Measurements from ENCODE around the gene HHIPL1. TPM values are rescaled to one million over a fixed set of nuclear protein-coding genes. Genes with fewer than 3 reads are reported as not detected.

HHIPL1 gene
- total RNA-seq, 4 donors from 2014 or later, result 2.2 to 4.7 (median 3.6) TPM

- ATAC-seq (ENCODE audit: low FRiP score) (no peak), DNase-seq (ENCODE audit: low spot score) (no peak)
- TF ChIP-seq CTCF (IDR thresholded peaks at IDR 0.05), result no peak
Measured at GRCh38 chr14:99681101-99681831, 36.3 kb downstream of the HHIPL1 start.

- DNase-seq (ENCODE audit: low spot score), result no peak
- no peak for TF ChIP-seq CTCF (IDR thresholded peaks at IDR 0.05)
- ATAC-seq (ENCODE audit: low FRiP score), result no peak
Measured at GRCh38 chr14:99681832-99682148, 36.9 kb downstream of the HHIPL1 start.

- TF ChIP-seq CTCF (IDR thresholded peaks at IDR 0.05), result peak in 2 of 3 donors; percentile 39 to 56
- ATAC-seq (ENCODE audit: low FRiP score) (peak; percentile 55), DNase-seq (ENCODE audit: low spot score) (peak; percentile 72)
Measured at GRCh38 chr14:99682809-99683618, 38.1 kb downstream of the HHIPL1 start.

DNA sequence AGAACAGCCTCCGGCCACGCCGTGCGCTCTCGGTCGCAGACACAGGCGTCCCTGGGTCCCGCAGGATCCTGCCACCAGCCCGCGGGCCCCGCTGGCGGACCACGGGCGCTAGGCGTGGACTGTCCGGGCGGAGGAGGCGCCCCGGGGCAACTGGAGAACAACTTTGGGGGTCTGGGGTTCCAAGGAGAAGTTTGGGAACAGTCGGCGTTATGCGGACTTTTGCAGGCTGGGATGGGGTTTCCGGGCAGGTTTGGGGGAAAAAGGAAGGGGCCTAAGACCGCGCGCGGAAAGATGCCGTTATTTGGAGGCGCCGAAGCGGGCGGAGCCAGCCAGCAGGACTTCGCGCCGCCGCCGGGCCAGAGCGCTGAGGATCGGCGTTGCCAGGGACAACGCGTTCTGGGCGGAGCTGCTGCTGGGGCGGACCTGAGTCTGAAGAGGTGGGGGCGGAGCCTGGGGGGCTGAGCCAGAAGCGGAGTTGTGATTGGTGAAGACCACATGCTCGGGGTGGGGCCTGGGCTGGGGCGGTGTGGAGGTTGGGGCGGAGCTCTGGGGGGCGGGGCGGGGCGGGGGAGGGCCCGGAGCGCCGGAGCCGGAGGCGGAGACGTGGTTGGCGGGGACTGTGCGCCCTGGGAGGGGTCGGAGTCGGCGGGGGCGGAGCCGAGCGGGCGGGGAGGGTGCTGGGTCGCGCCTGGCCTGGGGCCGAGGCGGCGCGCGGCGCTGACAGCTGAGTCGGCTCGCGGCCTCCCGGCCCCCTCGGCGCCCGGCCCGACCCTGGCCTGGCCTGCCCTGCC lies 38.9 kb downstream of the HHIPL1 start, which contains the start of gene CYP46A1:
Gene CYP46A1, plus strand, starts transcription at position 680 of the 791 bp plus-strand sequence. CDS start 120 bp downstream, outside the sequence.
- TF ChIP-seq CTCF (IDR thresholded peaks at IDR 0.05), result no peak
- DNase-seq (ENCODE audit: low spot score) (peak; percentile 99), ATAC-seq (ENCODE audit: low FRiP score) (peak; percentile 95)

DNA sequence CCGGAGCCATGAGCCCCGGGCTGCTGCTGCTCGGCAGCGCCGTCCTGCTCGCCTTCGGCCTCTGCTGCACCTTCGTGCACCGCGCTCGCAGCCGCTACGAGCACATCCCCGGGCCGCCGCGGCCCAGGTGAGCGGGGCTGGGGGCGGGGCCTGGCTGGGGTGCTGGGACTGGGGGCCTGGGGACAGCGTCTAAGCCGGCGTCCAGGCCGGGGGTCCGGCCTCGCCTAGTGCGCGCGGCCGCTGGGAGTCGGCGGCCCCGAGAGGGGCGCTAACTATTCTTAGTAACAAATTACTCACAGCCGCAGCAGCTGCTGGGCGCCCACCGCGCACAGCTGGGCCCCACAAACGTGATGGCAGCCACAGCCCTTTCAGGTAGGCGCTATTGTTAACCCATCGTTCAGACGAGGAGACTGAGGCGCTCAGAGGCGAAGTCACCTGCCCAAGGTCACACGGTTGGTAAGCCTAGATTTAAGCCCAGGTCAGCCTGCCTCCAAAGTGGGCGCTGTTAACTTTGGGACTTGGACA lies 39.5 kb downstream of the HHIPL1 start:
- ATAC-seq (ENCODE audit: low FRiP score), result peak; percentile 3
- no peak for DNase-seq (ENCODE audit: low spot score)
- TF ChIP-seq CTCF (IDR thresholded peaks at IDR 0.05), result no peak

- ATAC-seq (ENCODE audit: low FRiP score), result no peak
- DNase-seq (ENCODE audit: low spot score), result no peak
- no peak for TF ChIP-seq CTCF (IDR thresholded peaks at IDR 0.05)
Measured at GRCh38 chr14:99685151-99685591, 40.2 kb downstream of the HHIPL1 start.
